ENCODE results near the gene ATG101.
"Not testable (repeated sequence)": the region's sequence is repeated elsewhere in the genome, so short reads cannot be mapped to it uniquely, and the experiment has no call there.

Gene ATG101

DNA sequence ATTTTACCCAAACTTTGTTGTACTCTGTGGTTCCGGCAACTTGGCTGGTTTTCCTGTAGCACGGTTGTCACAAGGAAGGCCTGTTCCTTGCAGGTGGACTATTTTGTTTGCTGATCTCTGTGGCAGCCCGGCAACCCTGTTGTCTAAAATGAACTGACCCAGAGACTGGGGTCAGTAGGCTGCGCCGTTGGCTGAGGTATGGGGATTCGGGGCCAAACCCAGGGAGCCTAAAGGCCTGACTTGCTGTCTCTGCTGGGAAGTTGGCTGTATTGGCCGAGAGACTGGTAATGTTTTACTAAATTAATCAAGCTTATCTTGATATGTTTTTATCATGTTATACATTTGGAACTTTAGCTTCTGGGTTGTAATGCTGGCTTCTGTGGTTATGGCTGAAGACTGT, 23.6 kb downstream of the ATG101 start:
- Histone ChIP-seq H3K79me1 (ENCODE audit: low read length) (no peaks in the 10 kb centered on the region), H3K18ac (ENCODE audit: low read length) (no peak overlapping the region), H2BK5ac (ENCODE audit: low read depth, low read length, poor library complexity) (no peak overlapping the region), H3K27ac (ENCODE audit: low read depth, low read length) (no peak overlapping the region), H4K12ac (ENCODE audit: low read depth, low read length) (no peak overlapping the region), H2AK5ac (ENCODE audit: low read length) (no peak overlapping the region), H2BK12ac (ENCODE audit: low read length) (no peak overlapping the region), H3K79me2 (ENCODE audit: control insufficient read depth, insufficient read depth, low read length, poor library complexity) (no peaks in the 10 kb centered on the region), H3K14ac (ENCODE audit: low read length) (no peak overlapping the region), H3K4me2 (ENCODE audit: low read length) (no peak overlapping the region), H3K4me1 (ENCODE audit: control insufficient read depth in 1 of 2, insufficient read depth in 2 of 2, low read length in 2 of 2) (no peaks in the 10 kb centered on the region), H3K9me3 (ENCODE audit: insufficient read depth, low read depth, low read length) (peaks cover 2% of the 10 kb centered on the region), H2BK120ac (ENCODE audit: insufficient read depth, low read length, poor library complexity) (no peak overlapping the region), H3K4me3 (ENCODE audit: low read depth, low read length) (no peak overlapping the region), H4K8ac (ENCODE audit: low read depth, low read length) (no peak overlapping the region), H3K36me3 (ENCODE audit: control insufficient read depth in 1 of 2, insufficient read depth in 2 of 2, low read length in 2 of 2) (no peaks in the 10 kb centered on the region), H4K91ac (ENCODE audit: low read depth, low read length) (no peak overlapping the region), H3K4ac (ENCODE audit: low read depth, low read length) (no peak overlapping the region), H3K23ac (ENCODE audit: low read length) (no peak overlapping the region), H3K9ac (ENCODE audit: low read length) (no peak overlapping the region), H3K27me3 (ENCODE audit: insufficient read depth, low read length) (no peaks in the 10 kb centered on the region), H2AFZ (ENCODE audit: insufficient read depth, low read length, poor library complexity) (no peak overlapping the region)
- no CpG with 5 or more reads among the region's 7 CpGs for WGBS (ENCODE audit: extremely low coverage, insufficient coverage, insufficient read length)
- DNase-seq: no peak

DNA sequence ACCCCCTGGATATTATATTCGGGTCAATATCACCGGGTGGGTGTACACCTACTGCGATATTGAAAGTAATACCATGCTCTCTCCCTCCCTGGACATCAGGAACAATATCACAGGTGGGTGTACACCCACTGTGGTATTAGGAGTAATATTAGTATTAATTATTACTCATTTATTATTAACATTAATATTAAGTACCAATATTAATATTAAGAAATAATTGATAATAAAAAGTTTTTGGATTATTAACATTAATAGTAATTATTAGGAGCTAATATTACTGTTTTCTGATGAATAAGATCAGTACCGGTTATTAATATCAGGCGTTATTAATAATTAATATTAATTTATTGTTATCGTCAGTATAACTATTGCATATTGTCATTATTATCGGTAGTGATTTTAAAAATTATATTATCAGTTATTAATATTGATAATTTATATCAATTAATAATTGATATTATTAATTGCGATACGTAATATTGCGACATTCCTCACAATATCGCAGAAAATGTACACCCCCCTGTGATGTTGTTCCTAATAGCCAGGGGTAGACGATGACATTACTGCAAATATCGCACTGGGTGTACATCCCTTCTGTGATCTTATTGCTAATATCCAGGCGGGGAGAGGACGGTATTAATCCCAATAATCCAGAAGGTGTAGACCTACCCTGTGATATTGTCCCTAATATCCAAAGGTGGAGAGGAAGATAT, 26.7 kb downstream of the ATG101 start:
- Histone ChIP-seq H3K4me1 (ENCODE audit: control insufficient read depth in 1 of 2, insufficient read depth in 2 of 2, low read length in 2 of 2) (no peaks in the 10 kb centered on the region), H4K12ac (ENCODE audit: low read depth, low read length) (no peak overlapping the region), H3K27me3 (ENCODE audit: insufficient read depth, low read length) (no peaks in the 10 kb centered on the region), H3K9me3 (ENCODE audit: insufficient read depth, low read depth, low read length) (peaks cover 2% of the 10 kb centered on the region), H3K27ac (ENCODE audit: low read depth, low read length) (no peak overlapping the region), H2BK120ac (ENCODE audit: insufficient read depth, low read length, poor library complexity) (no peak overlapping the region), H3K23ac (ENCODE audit: low read length) (no peak overlapping the region), H3K79me2 (ENCODE audit: control insufficient read depth, insufficient read depth, low read length, poor library complexity) (no peaks in the 10 kb centered on the region), H3K18ac (ENCODE audit: low read length) (no peak overlapping the region), H4K91ac (ENCODE audit: low read depth, low read length) (no peak overlapping the region), H2BK5ac (ENCODE audit: low read depth, low read length, poor library complexity) (no peak overlapping the region), H3K79me1 (ENCODE audit: low read length) (no peaks in the 10 kb centered on the region), H3K4me2 (ENCODE audit: low read length) (no peak overlapping the region), H3K4ac (ENCODE audit: low read depth, low read length) (no peak overlapping the region), H3K4me3 (ENCODE audit: low read depth, low read length) (no peak overlapping the region), H3K14ac (ENCODE audit: low read length) (no peak overlapping the region), H2AFZ (ENCODE audit: insufficient read depth, low read length, poor library complexity) (no peak overlapping the region), H2AK5ac (ENCODE audit: low read length) (no peak overlapping the region), H3K9ac (ENCODE audit: low read length) (no peak overlapping the region), H2BK12ac (ENCODE audit: low read length) (no peak overlapping the region), H4K8ac (ENCODE audit: low read depth, low read length) (no peak overlapping the region), H3K36me3 (ENCODE audit: control insufficient read depth in 1 of 2, insufficient read depth in 2 of 2, low read length in 2 of 2) (no peaks in the 10 kb centered on the region)
- no CpG with 5 or more reads among the region's 15 CpGs for WGBS (ENCODE audit: extremely low coverage, insufficient coverage, insufficient read length)
- no peak for DNase-seq

DNA sequence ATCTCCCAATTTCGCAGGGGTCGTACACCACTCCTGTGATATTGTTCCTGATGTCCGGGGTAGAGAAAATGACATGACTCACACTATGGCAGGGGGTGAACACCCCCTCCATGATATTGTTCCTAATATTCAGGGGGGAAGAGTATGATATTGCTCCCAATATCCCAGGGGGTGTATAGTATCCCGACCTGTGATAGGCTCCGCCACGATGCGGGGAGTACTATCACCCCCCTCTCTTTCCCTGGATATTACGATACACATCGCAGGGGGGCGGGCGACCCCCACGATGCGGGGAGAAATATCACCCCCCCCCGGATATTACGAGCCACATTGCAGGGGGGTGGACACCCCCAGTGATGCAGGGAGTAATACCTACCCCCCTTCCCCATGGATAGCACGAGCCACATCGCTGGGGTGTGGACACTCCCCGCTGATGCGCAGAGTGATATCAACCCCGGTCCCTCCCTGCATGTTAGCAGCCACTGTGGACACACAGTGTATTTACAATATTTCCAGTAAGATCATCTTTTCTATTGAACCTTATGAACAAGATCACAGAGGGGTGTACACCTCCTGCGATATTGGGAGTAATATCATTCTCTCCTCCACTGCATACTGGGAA, 27.4 kb downstream of the ATG101 start:
- H3K79me2 ChIP-seq (ENCODE audit: control insufficient read depth, insufficient read depth, low read length, poor library complexity): no peaks in the 10 kb centered on the region
- no peaks in the 10 kb centered on the region for H3K27me3 ChIP-seq (ENCODE audit: insufficient read depth, low read length)
- DNase-seq: no peak
- H3K18ac ChIP-seq (ENCODE audit: low read length): no peak overlapping the region
- no peak overlapping the region for H2BK5ac ChIP-seq (ENCODE audit: low read depth, low read length, poor library complexity)
- H2BK120ac ChIP-seq (ENCODE audit: insufficient read depth, low read length, poor library complexity): no peak overlapping the region
- H3K9me3 ChIP-seq (ENCODE audit: insufficient read depth, low read depth, low read length): peaks cover 2% of the 10 kb centered on the region
- WGBS (ENCODE audit: extremely low coverage, insufficient coverage, insufficient read length): no CpG with 5 or more reads among the region's 21 CpGs
- no peaks in the 10 kb centered on the region for H3K79me1 ChIP-seq (ENCODE audit: low read length)
- no peak overlapping the region for H3K14ac ChIP-seq (ENCODE audit: low read length)
- H4K12ac ChIP-seq (ENCODE audit: low read depth, low read length): no peak overlapping the region
- no peak overlapping the region for H3K4ac ChIP-seq (ENCODE audit: low read depth, low read length)
- H3K4me2 ChIP-seq (ENCODE audit: low read length): no peak overlapping the region
- no peak overlapping the region for H2BK12ac ChIP-seq (ENCODE audit: low read length)
- no peak overlapping the region for H3K9ac ChIP-seq (ENCODE audit: low read length)
- no peaks in the 10 kb centered on the region for H3K4me1 ChIP-seq (ENCODE audit: control insufficient read depth in 1 of 2, insufficient read depth in 2 of 2, low read length in 2 of 2)
- H4K91ac ChIP-seq (ENCODE audit: low read depth, low read length): no peak overlapping the region
- H3K23ac ChIP-seq (ENCODE audit: low read length): no peak overlapping the region
- no peak overlapping the region for H3K4me3 ChIP-seq (ENCODE audit: low read depth, low read length)
- H3K27ac ChIP-seq (ENCODE audit: low read depth, low read length): no peak overlapping the region
- no peaks in the 10 kb centered on the region for H3K36me3 ChIP-seq (ENCODE audit: control insufficient read depth in 1 of 2, insufficient read depth in 2 of 2, low read length in 2 of 2)
- no peak overlapping the region for H2AFZ ChIP-seq (ENCODE audit: insufficient read depth, low read length, poor library complexity)
- no peak overlapping the region for H4K8ac ChIP-seq (ENCODE audit: low read depth, low read length)
- H2AK5ac ChIP-seq (ENCODE audit: low read length): no peak overlapping the region

DNA sequence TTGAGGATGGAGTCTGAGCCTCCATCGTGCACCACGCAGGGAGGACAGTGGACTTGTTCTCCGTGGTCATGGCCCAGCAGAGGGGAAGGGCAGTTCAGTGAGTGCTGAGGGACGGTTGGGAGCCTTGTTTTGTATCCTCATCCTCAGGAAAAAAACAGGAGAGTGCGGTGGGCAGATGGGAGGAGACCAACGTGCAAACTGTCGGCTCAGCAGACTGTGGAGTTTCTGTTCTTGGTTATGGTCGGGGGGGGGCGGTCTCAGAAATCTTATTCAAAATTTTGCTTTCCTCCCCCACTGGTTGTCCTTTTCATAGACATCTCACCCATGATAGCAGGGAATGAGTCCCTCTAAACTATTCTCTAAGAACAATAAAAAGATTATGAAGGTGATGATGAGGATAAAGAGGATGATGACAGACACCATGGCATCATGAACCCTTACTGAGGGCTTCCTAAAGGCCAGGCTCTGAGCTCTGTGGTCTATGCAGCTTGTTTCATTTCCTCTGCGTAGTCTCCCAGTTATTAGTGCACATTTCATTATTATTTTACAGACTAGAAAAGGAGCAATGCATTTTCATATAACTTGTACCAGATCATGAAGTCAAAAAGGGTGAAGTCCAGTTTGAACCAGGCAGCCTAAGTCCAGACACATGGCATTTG, 34.8 kb downstream of the ATG101 start:
- H3K23ac ChIP-seq (ENCODE audit: low read length); H3K9me3 ChIP-seq (ENCODE audit: insufficient read depth, low read depth, low read length); H3K36me3 ChIP-seq (ENCODE audit: control insufficient read depth in 1 of 2, insufficient read depth in 2 of 2, low read length in 2 of 2); H4K91ac ChIP-seq (ENCODE audit: low read depth, low read length); H3K27ac ChIP-seq (ENCODE audit: low read depth, low read length); DNase-seq; H3K14ac ChIP-seq (ENCODE audit: low read length); H3K27me3 ChIP-seq (ENCODE audit: insufficient read depth, low read length); H2BK5ac ChIP-seq (ENCODE audit: low read depth, low read length, poor library complexity); H3K9ac ChIP-seq (ENCODE audit: low read length); H2BK12ac ChIP-seq (ENCODE audit: low read length); H3K4ac ChIP-seq (ENCODE audit: low read depth, low read length); H3K4me1 ChIP-seq (ENCODE audit: control insufficient read depth in 1 of 2, insufficient read depth in 2 of 2, low read length in 2 of 2); H3K4me2 ChIP-seq (ENCODE audit: low read length); H3K79me1 ChIP-seq (ENCODE audit: low read length); H3K79me2 ChIP-seq (ENCODE audit: control insufficient read depth, insufficient read depth, low read length, poor library complexity); H2BK120ac ChIP-seq (ENCODE audit: insufficient read depth, low read length, poor library complexity); H4K12ac ChIP-seq (ENCODE audit: low read depth, low read length); H3K18ac ChIP-seq (ENCODE audit: low read length); H2AK5ac ChIP-seq (ENCODE audit: low read length); H3K4me3 ChIP-seq (ENCODE audit: low read depth, low read length); H4K8ac ChIP-seq (ENCODE audit: low read depth, low read length); H2AFZ ChIP-seq (ENCODE audit: insufficient read depth, low read length, poor library complexity): not testable (repeated sequence)
- no CpG with 5 or more reads among the region's 10 CpGs for WGBS (ENCODE audit: extremely low coverage, insufficient coverage, insufficient read length)

Data from trophoblast cell (in vitro differentiated cells and primary cell).